K562 (cell line): ENCODE data around the gene DOCK3. TPM values are rescaled to one million over a fixed set of nuclear protein-coding genes. Genes with fewer than 3 reads are reported as not detected.
"Not testable (repeated sequence)": the region's sequence is repeated elsewhere in the genome, so short reads cannot be mapped to it uniquely, and the experiment has no call there.

Source experiments
- ATAC-seq: fragments of 200-7000 bp; cut with Tn5 transposase; 3 replicates; pipeline ENCODE4 v1.9.1; 2020; ENCODE audit warnings: moderate library complexity
- BruUV-seq: library from RNA; stranded (reverse); fragments of 400-500 nt; replicated peaks from 2 replicates; lab custom pipeline; 2021; lab: Mats Ljungman, UMichigan
- CTCF ChIA-PET: fragments of 300-600 bp; formaldehyde crosslinking; extraction: SDS; loops from one replicate; lab custom pipeline; 2021; ENCODE audit warnings: low intra/inter-chr PET ratio; lab: Yijun Ruan, JAX
- POLR2A ChIA-PET: fragments of 300-600, 350-650 bp; sonication (Branson Sonifier 250); formaldehyde crosslinking; extraction: SDS; loops from one replicate; lab custom pipeline; 2021; ENCODE audit warnings: antibody characterized with exemption, inconsistent platforms; lab: Yijun Ruan, JAX
- DNase-seq, 4 experiments: peaks; one replicate each; pipeline versions ENCODE4 v3.0.0 to v3.0.0-alpha.2; 2011 to 2018; ENCODE audit warnings: low spot score in 3 of 4, mixed read lengths in 3 of 4; ENCODE audit errors: extremely low read depth in 1 of 4
- FAIRE-seq: peaks from 2 replicates; lab custom pipeline; 2011; peaks lifted over from hg19 to GRCh38; lab: Jason Lieb, UNC
- H2AFZ ChIP-seq: 2 replicates; pipeline ENCODE4 v1.6.0; 2011; ENCODE audit warnings: low read depth, low read length, control low read depth, inconsistent platforms
- H3K27ac ChIP-seq: fragments of 200-600 bp; 3 replicates; pipeline ENCODE4 v1.8.0; 2011; ENCODE audit warnings: low read depth, mild to moderate bottlenecking, control low read depth, inconsistent platforms, low read length, moderate library complexity, mixed read lengths; ENCODE audit errors: extremely low read depth
- H3K27me3 ChIP-seq, 2 experiments: fragments of 300-600 bp in 1 of 2; 2 replicates in 1 of 2; 3 replicates in 1 of 2; pipeline versions ENCODE4 v1.6.0 to v1.8.0; 2011; ENCODE audit warnings: inconsistent platforms in 2 of 2, low read length in 2 of 2, mild to moderate bottlenecking in 1 of 2, mixed read lengths in 1 of 2, moderate library complexity in 1 of 2; ENCODE audit not compliant: control insufficient read depth in 2 of 2, insufficient read depth in 2 of 2
- H3K36me3 ChIP-seq: fragments of 300-600 bp; 3 replicates; pipeline ENCODE4 v1.8.0; 2011; ENCODE audit warnings: mild to moderate bottlenecking, low read length, inconsistent platforms; ENCODE audit not compliant: control insufficient read depth, insufficient read depth
- H3K4me1 ChIP-seq, 2 experiments: fragments of 200-600 bp in 1 of 2; replicated peaks in 1 of 2; 2 replicates in 1 of 2; 3 replicates in 1 of 2; pipeline versions ENCODE4 v1.5.1 to v1.8.0; 2011; ENCODE audit warnings: inconsistent platforms in 2 of 2, low read length in 2 of 2, mild to moderate bottlenecking in 1 of 2, mixed read lengths in 1 of 2, moderate library complexity in 1 of 2; ENCODE audit not compliant: control insufficient read depth in 2 of 2, insufficient read depth in 2 of 2
- H3K4me2 ChIP-seq: 2 replicates; pipeline ENCODE4 v1.6.1; 2011; ENCODE audit warnings: low read length, control low read depth, inconsistent platforms, mixed read lengths; ENCODE audit not compliant: insufficient read depth
- H3K4me3 ChIP-seq: fragments of 200-600 bp; sonication (generic), shearing (Covaris generic); 2 replicates; pipeline ENCODE4 v1.5.1; 2016; ENCODE audit warnings: control low read depth, inconsistent platforms
- H3K79me2 ChIP-seq: fragments of 200-600 bp; 3 replicates; pipeline ENCODE4 v1.8.0; 2011; ENCODE audit warnings: low read length, inconsistent platforms; ENCODE audit not compliant: control insufficient read depth, insufficient read depth
- H3K9ac ChIP-seq, 2 experiments: 2 replicates each; pipeline versions ENCODE4 v1.6.0 to v1.6.1; 2011; ENCODE audit warnings: low read depth in 2 of 2, low read length in 2 of 2, control low read depth in 1 of 2, inconsistent platforms in 1 of 2, mild to moderate bottlenecking in 1 of 2, mixed read lengths in 1 of 2; ENCODE audit not compliant: insufficient read depth in 1 of 2
- H3K9me1 ChIP-seq: one replicate; pipeline ENCODE4 v1.6.0; 2011; ENCODE audit warnings: inconsistent platforms, mild to moderate bottlenecking, low read length, moderate library complexity; ENCODE audit not compliant: control insufficient read depth, insufficient read depth
- H3K9me3 ChIP-seq: replicated peaks from 2 replicates; pipeline ENCODE4 v1.5.1; 2011; ENCODE audit warnings: low read depth, low read length, inconsistent platforms; ENCODE audit not compliant: control insufficient read depth, insufficient read depth
- H4K20me1 ChIP-seq: replicated peaks from 2 replicates; pipeline ENCODE4 v1.6.1; 2011; ENCODE audit warnings: low read length, inconsistent platforms, mixed read lengths; ENCODE audit not compliant: control insufficient read depth, insufficient read depth
- CHD4 ChIP-seq: fragments of 200-600 bp; sonication (generic); IDR thresholded peaks from 3 replicates; pipeline ENCODE4 v1.6.1; 2012; ENCODE audit warnings: low read depth, mild to moderate bottlenecking, mixed read lengths, low read length, inconsistent platforms; ENCODE audit not compliant: insufficient read depth, insufficient replicate concordance, poor library complexity, severe bottlenecking
- ELF2 ChIP-seq: fragments of 250-450 bp; sonication (Bioruptor Pico); IDR thresholded peaks from 2 replicates; pipeline ENCODE4 v1.5.0; 2021; ENCODE audit warnings: mild to moderate bottlenecking
- HNRNPLL ChIP-seq: fragments of 200-400 bp; formaldehyde crosslinking; IDR thresholded peaks from 2 replicates; pipeline ENCODE4 v1.6.1; 2017; ENCODE audit warnings: low read length, low read depth, mild to moderate bottlenecking; ENCODE audit not compliant: poor library complexity, severe bottlenecking
- NR4A1 ChIP-seq, 2 experiments: fragments of 250-450 bp in 1 of 2; fragments of 450-650 bp in 1 of 2; sonication (Bioruptor Pico) in 1 of 2; IDR thresholded peaks; 2 replicates each; pipeline versions ENCODE4 v1.4.0 to v1.6.1; 2016 to 2020; ENCODE audit warnings: mild to moderate bottlenecking in 2 of 2, missing compliant biosample characterization in 1 of 2, missing genetic modification characterization in 1 of 2, moderate library complexity in 1 of 2
- ZNF165 ChIP-seq: fragments of 250-450 bp; sonication (Bioruptor Pico); IDR thresholded peaks from 2 replicates; pipeline ENCODE4 v1.4.0; 2020; ENCODE audit warnings: borderline replicate concordance
- ZNF77 ChIP-seq: fragments of 250-450 bp; sonication (Bioruptor Pico); IDR thresholded peaks from 2 replicates; pipeline ENCODE4 v1.5.0; 2020
- WGBS: fragments of 100-300 bp; shearing (Covaris generic); methylation state at CpG from one replicate; pipeline ENCODE4 v1.1.6; 2016; ENCODE audit warnings: low coverage, mixed read lengths; ENCODE audit not compliant: insufficient coverage; ENCODE audit errors: missing lambda C conversion rate; 5-methylcytosine and 5-hydroxymethylcytosine counted together
- in situ Hi-C: fragments of 300-500 bp; cut with MboI; formaldehyde crosslinking; loops from 4 replicates; pipeline ENCODE4 v1.15.0; 2018; ENCODE audit warnings: inconsistent platforms, mixed read lengths
- intact Hi-C: fragments of 100-400 bp; cut with micrococcal nuclease; formaldehyde crosslinking; loops from 2 replicates; pipeline ENCODE4 v1.14.2; 2022
- polyA plus RNA-seq, 8 experiments: library from polyadenylated mRNA; depleted of rRNA in 4 of 8; stranded (reverse) in 5 of 8; unstranded in 3 of 8; fragments of >200 nt; fragmentation: Nextera tagmentation in 2 of 8; fragmentation: Illumina TruSeq in 1 of 8; extraction: Ambion mirVana in 2 of 8; extraction: Trizol in 1 of 8; gene quantifications; 2 replicates each; pipeline versions ENCODE4 v1.2.1 to v1.2.3, GENCODE V29; 2011 to 2014; ENCODE audit warnings: inconsistent platforms in 1 of 8, missing spikeins in 1 of 8
- total RNA-seq, 7 experiments: library from RNA; depleted of rRNA in 6 of 7; stranded (reverse); fragments of >200 nt in 6 of 7; fragmentation: Illumina TruSeq in 2 of 7; extraction: Trizol in 2 of 7; gene quantifications; 2 replicates each; pipeline versions ENCODE4 v1.2.1 to v1.2.3, GENCODE V29; 2011 to 2021; ENCODE audit warnings: low replicate concordance in 1 of 7
- TF ChIP-seq, protein P1 (sequence below): fragments of 450-650 bp; IDR thresholded peaks from 2 replicates; pipeline ENCODE4 v1.6.1; 2016
- TF ChIP-seq, protein P2 (sequence below): fragments of 450-650 bp; IDR thresholded peaks from 2 replicates; pipeline ENCODE4 v1.6.1; 2016; ENCODE audit warnings: antibody characterized with exemption
- TF ChIP-seq, protein P3 (sequence below): sonication (generic); formaldehyde crosslinking; IDR thresholded peaks from 2 replicates; pipeline ENCODE4 v1.8.0; 2022; ENCODE audit warnings: mild to moderate bottlenecking, missing genetic modification reagents

The DOCK3 gene
- total and polyA plus RNA-seq, 9 of the 15 experiments (the other 6 are each of a cell fraction or from before 2014, with no cell fraction given): under 0.01 to 0.03 (median 0.01) TPM; not detected in 4

DNA sequence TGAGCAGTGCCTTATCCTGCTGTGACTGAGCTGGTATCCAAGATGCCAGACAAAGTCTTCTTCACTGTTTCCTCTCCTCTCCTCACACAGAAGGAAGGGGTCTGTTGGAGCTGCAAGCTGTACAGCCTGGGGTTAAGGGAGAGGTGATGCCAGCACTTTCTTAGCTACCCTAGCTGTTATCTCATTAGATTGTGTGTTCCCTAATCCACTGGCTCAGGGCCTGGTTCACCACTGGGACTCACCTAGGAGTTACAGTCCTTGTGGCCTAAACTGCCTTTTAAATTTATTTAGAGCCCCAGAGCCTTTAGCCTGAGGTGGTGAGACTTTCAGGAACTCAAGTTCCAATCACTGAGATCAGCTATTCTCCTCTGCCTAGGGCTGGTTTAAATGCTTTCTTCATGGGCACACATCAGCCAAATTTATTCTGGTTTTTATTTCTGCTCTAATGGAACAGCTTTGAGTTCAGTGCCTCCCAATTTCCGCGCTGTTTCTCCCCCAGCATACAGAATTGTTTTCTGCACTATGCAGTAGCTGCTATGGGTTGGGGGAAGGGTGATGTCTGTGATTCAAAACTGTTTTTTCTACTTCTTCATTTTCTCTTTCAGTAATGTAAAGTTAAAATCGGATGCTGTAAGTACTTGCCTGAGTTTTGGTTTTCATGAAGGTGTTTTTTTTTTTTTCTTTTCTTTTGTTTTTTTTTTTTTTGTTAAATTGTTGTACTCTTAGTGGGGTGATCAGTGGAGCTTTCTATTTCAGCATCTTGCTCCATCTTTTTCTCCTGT lies 198.8 kb downstream of the DOCK3 start:
- Histone ChIP-seq H4K20me1 (no peaks in the 10 kb centered on the region), H3K27ac (no peak overlapping the region), H3K4me2 (no peak overlapping the region), H3K9ac (no peak overlapping the region), H3K36me3 (no peaks in the 10 kb centered on the region), H3K4me3 (no peak overlapping the region), H3K4me1 (no peaks in the 10 kb centered on the region), H3K9me1 (no peaks in the 10 kb centered on the region), H2AFZ (no peak overlapping the region), H3K9me3 (no peaks in the 10 kb centered on the region), H3K27me3 (no peaks in the 10 kb centered on the region), H3K79me2 (no peaks in the 10 kb centered on the region)
- no TSS peak for BruUV-seq
- 0% methylated on average over 1 of the region's 3 CpGs for WGBS
- DNase-seq (no peak), ATAC-seq (no peak), FAIRE-seq (no peak)
- TF ChIP-seq ZNF77 (CRISPR knock-in tag) (no peak), NR4A1 (CRISPR knock-in tag; IDR thresholded peaks at IDR 0.05) (no peak), NR4A1 (tag; IDR thresholded peaks at IDR 0.05) (no peak), HNRNPLL (no peak), ELF2 (CRISPR knock-in tag) (no peak), CHD4 (no peak), ZNF165 (CRISPR knock-in tag) (no peak)
- TF ChIP-seq, protein P1, sequence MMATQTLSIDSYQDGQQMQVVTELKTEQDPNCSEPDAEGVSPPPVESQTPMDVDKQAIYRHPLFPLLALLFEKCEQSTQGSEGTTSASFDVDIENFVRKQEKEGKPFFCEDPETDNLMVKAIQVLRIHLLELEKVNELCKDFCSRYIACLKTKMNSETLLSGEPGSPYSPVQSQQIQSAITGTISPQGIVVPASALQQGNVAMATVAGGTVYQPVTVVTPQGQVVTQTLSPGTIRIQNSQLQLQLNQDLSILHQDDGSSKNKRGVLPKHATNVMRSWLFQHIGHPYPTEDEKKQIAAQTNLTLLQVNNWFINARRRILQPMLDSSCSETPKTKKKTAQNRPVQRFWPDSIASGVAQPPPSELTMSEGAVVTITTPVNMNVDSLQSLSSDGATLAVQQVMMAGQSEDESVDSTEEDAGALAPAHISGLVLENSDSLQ: no peak
- TF ChIP-seq, protein P2, sequence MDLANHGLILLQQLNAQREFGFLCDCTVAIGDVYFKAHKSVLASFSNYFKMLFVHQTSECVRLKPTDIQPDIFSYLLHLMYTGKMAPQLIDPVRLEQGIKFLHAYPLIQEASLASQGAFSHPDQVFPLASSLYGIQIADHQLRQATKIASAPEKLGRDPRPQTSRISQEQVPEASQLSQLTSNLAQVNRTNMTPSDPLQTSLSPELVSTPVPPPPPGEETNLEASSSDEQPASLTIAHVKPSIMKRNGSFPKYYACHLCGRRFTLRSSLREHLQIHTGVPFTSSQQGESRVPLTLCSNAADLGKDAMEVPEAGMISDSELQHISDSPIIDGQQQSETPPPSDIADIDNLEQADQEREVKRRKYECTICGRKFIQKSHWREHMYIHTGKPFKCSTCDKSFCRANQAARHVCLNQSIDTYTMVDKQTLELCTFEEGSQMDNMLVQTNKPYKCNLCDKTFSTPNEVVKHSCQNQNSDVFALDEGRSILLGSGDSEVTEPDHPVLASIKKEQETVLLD: no peak
- TF ChIP-seq, protein P3, sequence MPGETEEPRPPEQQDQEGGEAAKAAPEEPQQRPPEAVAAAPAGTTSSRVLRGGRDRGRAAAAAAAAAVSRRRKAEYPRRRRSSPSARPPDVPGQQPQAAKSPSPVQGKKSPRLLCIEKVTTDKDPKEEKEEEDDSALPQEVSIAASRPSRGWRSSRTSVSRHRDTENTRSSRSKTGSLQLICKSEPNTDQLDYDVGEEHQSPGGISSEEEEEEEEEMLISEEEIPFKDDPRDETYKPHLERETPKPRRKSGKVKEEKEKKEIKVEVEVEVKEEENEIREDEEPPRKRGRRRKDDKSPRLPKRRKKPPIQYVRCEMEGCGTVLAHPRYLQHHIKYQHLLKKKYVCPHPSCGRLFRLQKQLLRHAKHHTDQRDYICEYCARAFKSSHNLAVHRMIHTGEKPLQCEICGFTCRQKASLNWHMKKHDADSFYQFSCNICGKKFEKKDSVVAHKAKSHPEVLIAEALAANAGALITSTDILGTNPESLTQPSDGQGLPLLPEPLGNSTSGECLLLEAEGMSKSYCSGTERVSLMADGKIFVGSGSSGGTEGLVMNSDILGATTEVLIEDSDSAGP (CRISPR knock-in tag): no peak
- CTCF ChIA-PET: no interaction called here
- in situ Hi-C loops: no loop called here
- POLR2A ChIA-PET: no interaction called here
- intact Hi-C loops: no loop called here

DNA sequence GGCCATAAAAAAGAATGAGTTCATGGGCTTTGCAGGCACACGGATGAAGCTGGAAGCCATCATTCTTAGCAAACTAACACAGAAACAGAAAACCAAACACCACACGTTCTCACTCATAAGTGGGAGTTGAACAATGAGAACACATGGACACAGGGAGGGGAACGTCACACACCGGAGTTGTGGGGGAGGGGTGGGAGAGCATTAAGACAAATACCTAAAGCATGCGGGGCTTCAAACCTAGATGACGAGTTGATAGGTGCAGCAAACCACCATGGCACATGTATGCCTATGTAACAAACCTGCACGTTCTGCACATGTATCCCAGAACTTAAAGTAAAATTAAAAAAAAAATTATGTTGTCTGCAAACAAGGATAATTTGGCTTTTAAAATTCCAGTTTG lies 200.1 kb downstream of the DOCK3 start:
- in situ Hi-C loops, H3K9ac ChIP-seq, H3K4me2 ChIP-seq, CTCF ChIA-PET, H3K9me1 ChIP-seq, H3K27ac ChIP-seq, H3K4me1 ChIP-seq, H3K36me3 ChIP-seq, DNase-seq, H3K4me3 ChIP-seq, H3K79me2 ChIP-seq, H3K9me3 ChIP-seq, intact Hi-C loops, FAIRE-seq, BruUV-seq, H4K20me1 ChIP-seq, ATAC-seq, H2AFZ ChIP-seq, POLR2A ChIA-PET, H3K27me3 ChIP-seq: not testable (repeated sequence)
- WGBS: 0% methylated on average over 7 of the region's 7 CpGs
